Activated CD8-positive, alpha-beta T cell treated with anti-CD3 and anti-CD28 coated beads for 36 hours (primary cell): Measurements from ENCODE around the gene SHMT1. TPM values are rescaled to one million over a fixed set of nuclear protein-coding genes. Genes with fewer than 3 reads are reported as not detected.
A peak's percentile ranks its signal among the peaks of the same experiment; 100 is the strongest.

ENCODE experiments used
- ATAC-seq: fragments of 200-7000 bp; cut with Tn5 transposase; one replicate; pipeline ENCODE4 v1.10.0; 2021; ENCODE audit warnings: mild to moderate bottlenecking, moderate library complexity
- CTCF ChIA-PET: fragments of 350-600 bp; sonication (Branson Sonifier 250); formaldehyde crosslinking; loops from one replicate; lab custom pipeline; 2021; ENCODE audit warnings: antibody characterized with exemption; lab: Charles Lee
- POLR2A ChIA-PET: fragments of 350-600 bp; sonication (Branson Sonifier 250); formaldehyde crosslinking; loops from one replicate; lab custom pipeline; 2021; ENCODE audit warnings: antibody characterized with exemption; lab: Charles Lee
- DNase-seq: peaks from one replicate; pipeline ENCODE4 v3.0.0-alpha.2; 2020
- H3K27ac Mint-ChIP-seq: one replicate; pipeline ENCODE4 v1.8.0; 2021; ENCODE audit warnings: mild to moderate bottlenecking, mixed read lengths
- H3K27me3 Mint-ChIP-seq: one replicate; pipeline ENCODE4 v1.8.0; 2021; ENCODE audit warnings: mixed read lengths
- H3K36me3 Mint-ChIP-seq: one replicate; pipeline ENCODE4 v1.8.0; 2021; ENCODE audit warnings: low read depth, mixed read lengths
- H3K4me1 Mint-ChIP-seq: one replicate; pipeline ENCODE4 v1.8.0; 2021; ENCODE audit warnings: low read depth, mixed read lengths
- H3K4me3 Mint-ChIP-seq: one replicate; pipeline ENCODE4 v1.8.0; 2021; ENCODE audit warnings: mild to moderate bottlenecking, moderate library complexity, mixed read lengths
- H3K9me3 Mint-ChIP-seq: one replicate; pipeline ENCODE4 v1.8.0; 2021; ENCODE audit warnings: mixed read lengths
- intact Hi-C: fragments of 100-400 bp; cut with micrococcal nuclease; formaldehyde crosslinking; loops from one replicate; pipeline ENCODE4 v1.10.0; 2022
- total RNA-seq, 2 experiments: library from RNA; stranded (reverse); gene quantifications; one replicate each; pipeline ENCODE4 v1.2.3, GENCODE V29; 2021
- TF ChIP-seq, protein P1 (sequence below): fragments of 200-600 bp; IDR thresholded peaks from one replicate; pipeline ENCODE4 v1.8.0; 2022; ENCODE audit warnings: antibody characterized with exemption, mild to moderate bottlenecking

SHMT1 gene
- total RNA-seq, 2 experiments from 2014 or later, result 45.1 to 49.6 TPM

DNA sequence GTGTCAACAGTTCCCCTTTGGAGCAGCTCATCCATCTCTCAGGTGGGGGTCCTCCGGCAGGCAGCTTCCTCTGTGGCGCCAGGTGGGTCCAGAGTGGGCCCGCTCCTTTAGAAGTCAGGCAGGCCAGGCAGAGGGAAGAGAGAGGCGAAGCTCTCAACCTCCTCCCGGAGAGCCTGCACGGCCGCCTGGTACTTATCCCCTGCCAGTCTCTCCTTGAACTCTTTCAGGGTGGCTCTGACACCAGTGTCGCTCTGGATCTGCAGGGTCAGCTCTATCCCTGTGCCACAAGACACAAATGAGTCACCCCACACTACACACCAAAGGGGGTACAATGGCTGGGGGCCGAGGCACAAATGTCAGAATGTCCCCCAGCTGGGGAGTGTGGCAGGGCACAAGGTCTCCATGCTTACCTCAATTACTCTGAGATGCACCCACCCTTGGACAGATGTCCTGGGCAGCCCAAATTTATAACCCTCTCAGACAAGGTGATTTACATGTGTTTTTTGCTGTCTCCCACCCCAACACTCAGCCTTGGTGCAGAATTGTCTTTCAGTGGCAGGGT lies 34.6 kb downstream of the SHMT1 start:
- CTCF ChIA-PET, result interaction anchor here (0.6 to 1.2 kb wide), 2 partner anchors 29 to 80 kb away, joined by 3 to 4 read pairs; no protein-coding TSS in a partner anchor

GRCh38 chr17:18327556-18327955 lies 35.8 kb downstream of the SHMT1 start:
- TF ChIP-seq, protein P1, sequence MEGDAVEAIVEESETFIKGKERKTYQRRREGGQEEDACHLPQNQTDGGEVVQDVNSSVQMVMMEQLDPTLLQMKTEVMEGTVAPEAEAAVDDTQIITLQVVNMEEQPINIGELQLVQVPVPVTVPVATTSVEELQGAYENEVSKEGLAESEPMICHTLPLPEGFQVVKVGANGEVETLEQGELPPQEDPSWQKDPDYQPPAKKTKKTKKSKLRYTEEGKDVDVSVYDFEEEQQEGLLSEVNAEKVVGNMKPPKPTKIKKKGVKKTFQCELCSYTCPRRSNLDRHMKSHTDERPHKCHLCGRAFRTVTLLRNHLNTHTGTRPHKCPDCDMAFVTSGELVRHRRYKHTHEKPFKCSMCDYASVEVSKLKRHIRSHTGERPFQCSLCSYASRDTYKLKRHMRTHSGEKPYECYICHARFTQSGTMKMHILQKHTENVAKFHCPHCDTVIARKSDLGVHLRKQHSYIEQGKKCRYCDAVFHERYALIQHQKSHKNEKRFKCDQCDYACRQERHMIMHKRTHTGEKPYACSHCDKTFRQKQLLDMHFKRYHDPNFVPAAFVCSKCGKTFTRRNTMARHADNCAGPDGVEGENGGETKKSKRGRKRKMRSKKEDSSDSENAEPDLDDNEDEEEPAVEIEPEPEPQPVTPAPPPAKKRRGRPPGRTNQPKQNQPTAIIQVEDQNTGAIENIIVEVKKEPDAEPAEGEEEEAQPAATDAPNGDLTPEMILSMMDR, result no peak
- ATAC-seq (no peak), DNase-seq (no peak)
- peaks cover 19% of the 10 kb centered on the region for H3K36me3 Mint-ChIP-seq
- H3K27ac Mint-ChIP-seq, result no peak overlapping the region
- H3K9me3 Mint-ChIP-seq, result no peaks in the 10 kb centered on the region
- CTCF ChIA-PET, result interaction anchor here (1.0 kb wide), 1 partner anchor 12 kb away, joined by 3 read pairs; no protein-coding TSS in a partner anchor
- POLR2A ChIA-PET, result interaction anchor here (0.6 to 1.8 kb wide), 5 partner anchors 9 to 67 kb away, joined by 3 to 4 read pairs (median 3); partner anchors contain the start of gene MIEF2
- peaks cover 22% of the 10 kb centered on the region for H3K4me1 Mint-ChIP-seq
- H3K4me3 Mint-ChIP-seq, result no peak overlapping the region
- intact Hi-C loops, result no loop called here
- H3K27me3 Mint-ChIP-seq, result no peaks in the 10 kb centered on the region

More for the DNA sequence above, 34.6 kb downstream of the SHMT1 start:
- Mint-ChIP-seq H3K27ac (no peak overlapping the region), H3K4me3 (no peak overlapping the region), H3K36me3 (peaks cover 16% of the 10 kb centered on the region), H3K4me1 (peaks cover 25% of the 10 kb centered on the region), H3K9me3 (no peaks in the 10 kb centered on the region), H3K27me3 (no peaks in the 10 kb centered on the region)
- POLR2A ChIA-PET, result interaction anchor here (0.5 to 1.6 kb wide), 2 partner anchors 11 to 15 kb away, joined by 3 to 4 read pairs; no protein-coding TSS in a partner anchor
- TF ChIP-seq, protein P1, result no peak
- intact Hi-C loops, result no loop called here
- ATAC-seq, result no peak
- no peak for DNase-seq

- intact Hi-C loops, result no loop called here
- H3K27me3 Mint-ChIP-seq, result no peaks in the 10 kb centered on the region
- H3K4me3 Mint-ChIP-seq, result no peak overlapping the region
- ATAC-seq (no peak), DNase-seq (no peak)
- ChIA-PET CTCF (interaction anchor here (1.0 kb wide), 1 partner anchor 11 kb away, joined by 3 read pairs; no protein-coding TSS in a partner anchor), POLR2A (interaction anchor here (1.0 to 1.8 kb wide), 2 partner anchors 9 kb away, joined by 3 to 4 read pairs; no protein-coding TSS in a partner anchor)
- H3K36me3 Mint-ChIP-seq, result peaks cover 19% of the 10 kb centered on the region
- no peak overlapping the region for H3K27ac Mint-ChIP-seq
- TF ChIP-seq, protein P1, result no peak
- peaks cover 18% of the 10 kb centered on the region for H3K4me1 Mint-ChIP-seq
- no peaks in the 10 kb centered on the region for H3K9me3 Mint-ChIP-seq
Measured at GRCh38 chr17:18327093-18327492, 36.3 kb downstream of the SHMT1 start.

DNA sequence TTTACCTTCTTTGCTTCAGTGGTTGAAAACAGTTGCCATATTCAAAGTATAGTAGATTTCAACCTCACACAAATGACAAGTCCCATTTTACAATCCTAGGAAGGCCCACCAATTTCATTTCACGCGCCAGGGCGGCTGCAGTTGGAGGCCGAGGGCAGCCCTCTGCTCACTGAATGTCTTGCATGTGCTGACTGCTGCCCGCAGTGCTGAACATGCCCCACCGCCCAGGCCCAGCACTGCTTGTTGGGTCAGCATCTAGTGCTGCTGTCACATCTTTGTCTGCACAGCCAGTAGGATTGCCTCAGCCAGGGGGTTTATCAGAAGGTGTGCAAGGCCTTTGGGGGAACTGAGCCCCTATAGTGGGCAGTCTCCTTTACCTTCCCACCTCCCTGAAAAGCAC lies 36.8 kb downstream of the SHMT1 start:
- H3K36me3 Mint-ChIP-seq, result peaks cover 15% of the 10 kb centered on the region
- peak overlapping the region; percentile 9 for H3K27ac Mint-ChIP-seq
- no peaks in the 10 kb centered on the region for H3K9me3 Mint-ChIP-seq
- TF ChIP-seq, protein P1, result no peak
- no peaks in the 10 kb centered on the region for H3K27me3 Mint-ChIP-seq
- intact Hi-C loops, result no loop called here
- ATAC-seq (no peak), DNase-seq (no peak)
- ChIA-PET CTCF (interaction anchor here (1.0 kb wide), 1 partner anchor 11 kb away, joined by 3 read pairs; no protein-coding TSS in a partner anchor), POLR2A (interaction anchor here (1.8 kb wide), 1 partner anchor 9 kb away, joined by 4 read pairs; no protein-coding TSS in a partner anchor)
- no peak overlapping the region for H3K4me3 Mint-ChIP-seq
- peaks cover 15% of the 10 kb centered on the region for H3K4me1 Mint-ChIP-seq

DNA sequence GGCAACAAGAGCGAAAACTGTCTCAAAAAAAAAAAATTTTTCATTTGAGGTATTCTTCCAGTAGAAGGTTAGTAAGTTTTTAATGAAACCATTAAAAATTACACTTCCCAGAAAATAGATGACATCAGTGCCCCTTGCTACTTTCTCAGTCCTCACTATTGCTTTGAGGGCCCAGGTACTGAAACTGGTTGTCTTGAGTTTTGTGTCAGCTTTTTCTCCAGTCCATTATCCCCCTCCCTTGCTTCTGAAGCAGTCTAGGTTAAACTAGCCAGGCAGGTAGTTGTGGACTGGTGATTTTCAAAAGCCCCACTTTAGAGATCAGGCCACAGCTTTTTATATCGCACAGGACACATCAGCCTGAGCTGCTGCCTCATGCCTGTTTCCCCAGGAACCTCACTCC lies 37.3 kb downstream of the SHMT1 start:
- peaks cover 14% of the 10 kb centered on the region for H3K36me3 Mint-ChIP-seq
- H3K4me3 Mint-ChIP-seq, result no peak overlapping the region

More for the DNA sequence above, 37.3 kb downstream of the SHMT1 start:
- H3K4me1 Mint-ChIP-seq, result peaks cover 13% of the 10 kb centered on the region
- H3K27ac Mint-ChIP-seq, result peak overlapping the region; percentile 9
- POLR2A ChIA-PET, result no interaction called here
- TF ChIP-seq, protein P1, result no peak
- CTCF ChIA-PET, result no interaction called here
- ATAC-seq (no peak), DNase-seq (no peak)
- intact Hi-C loops, result no loop called here
- H3K9me3 Mint-ChIP-seq, result no peaks in the 10 kb centered on the region
- no peaks in the 10 kb centered on the region for H3K27me3 Mint-ChIP-seq
